Mesenchymal stem cell (in vitro differentiated cells and primary cell): ENCODE data around the gene PSMD13.

ENCODE experiments used
- DNase-seq: peaks from one replicate; pipeline ENCODE4 v3.0.0-alpha.2; 2013
- H2AFZ ChIP-seq: one replicate; pipeline ENCODE4 v1.6.1; 2013; ENCODE audit warnings: low read depth, mild to moderate bottlenecking, control low read depth, inconsistent platforms, low read length, moderate library complexity
- H2AK5ac ChIP-seq: 2 replicates; pipeline ENCODE4 v1.6.1; 2013; ENCODE audit warnings: low read length, moderate library complexity, mild to moderate bottlenecking, inconsistent platforms; ENCODE audit not compliant: severe bottlenecking
- H2BK120ac ChIP-seq: one replicate; pipeline ENCODE4 v1.6.1; 2013; ENCODE audit warnings: low read depth, mild to moderate bottlenecking, inconsistent platforms, low read length, moderate library complexity
- H2BK12ac ChIP-seq, 2 experiments: one replicate each; pipeline ENCODE4 v1.6.1; 2013; ENCODE audit warnings: inconsistent platforms in 2 of 2, low read length in 2 of 2, mild to moderate bottlenecking in 2 of 2, moderate library complexity in 2 of 2, control low read depth in 1 of 2
- H2BK15ac ChIP-seq: one replicate; pipeline ENCODE4 v1.6.1; 2013; ENCODE audit warnings: mild to moderate bottlenecking, low read depth, inconsistent platforms; ENCODE audit not compliant: poor library complexity, severe bottlenecking
- H2BK5ac ChIP-seq: 2 replicates; pipeline ENCODE4 v1.6.1; 2013; ENCODE audit warnings: low read depth, mild to moderate bottlenecking, low read length, control low read depth, inconsistent platforms; ENCODE audit not compliant: poor library complexity, severe bottlenecking
- H3K14ac ChIP-seq, 2 experiments: one replicate each; pipeline ENCODE4 v1.6.1; 2013; ENCODE audit warnings: inconsistent platforms in 2 of 2, low read length in 2 of 2, control low read depth in 1 of 2, mild to moderate bottlenecking in 1 of 2, moderate library complexity in 1 of 2
- H3K18ac ChIP-seq, 2 experiments: one replicate each; pipeline ENCODE4 v1.6.1; 2013; ENCODE audit warnings: inconsistent platforms in 2 of 2, low read length in 2 of 2, control low read depth in 1 of 2, low read depth in 1 of 2, mild to moderate bottlenecking in 1 of 2
- H3K23ac ChIP-seq, 2 experiments: one replicate each; pipeline ENCODE4 v1.6.1; 2013; ENCODE audit warnings: inconsistent platforms in 2 of 2, low read length in 2 of 2, mild to moderate bottlenecking in 2 of 2, moderate library complexity in 2 of 2, control low read depth in 1 of 2
- H3K27ac ChIP-seq: 2 replicates; pipeline ENCODE4 v1.5.1; 2013; ENCODE audit warnings: mild to moderate bottlenecking, moderate library complexity, low read length, control low read depth, inconsistent platforms; ENCODE audit not compliant: poor library complexity, severe bottlenecking
- H3K27me3 ChIP-seq, 2 experiments: 2 replicates each; pipeline versions ENCODE4 v1.6.1 to v1.7.0; 2013; ENCODE audit warnings: low read length in 2 of 2, mild to moderate bottlenecking in 2 of 2, moderate library complexity in 2 of 2, control low read depth in 1 of 2, inconsistent platforms in 1 of 2; ENCODE audit not compliant: control insufficient read depth in 1 of 2, insufficient read depth in 1 of 2
- H3K36me3 ChIP-seq, 2 experiments: 2 replicates each; pipeline versions ENCODE4 v1.6.1 to v1.7.0; 2013; ENCODE audit warnings: low read length in 2 of 2, control low read depth in 1 of 2, inconsistent platforms in 1 of 2, low read depth in 1 of 2, mild to moderate bottlenecking in 1 of 2; ENCODE audit not compliant: insufficient read depth in 2 of 2, control insufficient read depth in 1 of 2
- H3K4ac ChIP-seq, 2 experiments: one replicate each; pipeline ENCODE4 v1.6.1; 2013; ENCODE audit warnings: inconsistent platforms in 2 of 2, low read length in 2 of 2, mild to moderate bottlenecking in 2 of 2, moderate library complexity in 2 of 2, control low read depth in 1 of 2, low read depth in 1 of 2
- H3K4me1 ChIP-seq: 2 replicates; pipeline ENCODE4 v1.6.1; 2013; ENCODE audit warnings: low read depth, low read length, control low read depth; ENCODE audit not compliant: control insufficient read depth, insufficient read depth
- H3K4me2 ChIP-seq: 2 replicates; pipeline ENCODE4 v1.6.1; 2013; ENCODE audit warnings: low read length, mild to moderate bottlenecking, inconsistent platforms; ENCODE audit not compliant: poor library complexity, severe bottlenecking
- H3K4me3 ChIP-seq, 2 experiments: 2 replicates each; pipeline versions ENCODE4 v1.5.1 to v1.7.0; 2013; ENCODE audit warnings: low read length in 2 of 2, mild to moderate bottlenecking in 2 of 2, control low read depth in 1 of 2, low read depth in 1 of 2; ENCODE audit not compliant: insufficient read depth in 1 of 2
- H3K79me1 ChIP-seq: replicated peaks from 2 replicates; pipeline ENCODE4 v1.6.1; 2013; ENCODE audit warnings: mild to moderate bottlenecking, control low read depth, low read length, inconsistent platforms; ENCODE audit not compliant: poor library complexity, severe bottlenecking
- H3K9ac ChIP-seq: 2 replicates; pipeline ENCODE4 v1.7.0; 2013; ENCODE audit warnings: mild to moderate bottlenecking, low read length, moderate library complexity
- H3K9me3 ChIP-seq: 2 replicates; pipeline ENCODE4 v1.7.0; 2013; ENCODE audit warnings: mild to moderate bottlenecking, low read length; ENCODE audit not compliant: control insufficient read depth
- H4K8ac ChIP-seq: one replicate; pipeline ENCODE4 v1.6.1; 2013; ENCODE audit warnings: inconsistent platforms, mild to moderate bottlenecking, low read length, moderate library complexity
- H4K91ac ChIP-seq: one replicate; pipeline ENCODE4 v1.6.1; 2013; ENCODE audit warnings: mild to moderate bottlenecking, low read length, inconsistent platforms
- WGBS: methylation state at CpG from one replicate; pipeline ENCODE4 v1.1.7; 2013; ENCODE audit warnings: mixed read lengths; 5-methylcytosine and 5-hydroxymethylcytosine counted together

Gene PSMD13

DNA sequence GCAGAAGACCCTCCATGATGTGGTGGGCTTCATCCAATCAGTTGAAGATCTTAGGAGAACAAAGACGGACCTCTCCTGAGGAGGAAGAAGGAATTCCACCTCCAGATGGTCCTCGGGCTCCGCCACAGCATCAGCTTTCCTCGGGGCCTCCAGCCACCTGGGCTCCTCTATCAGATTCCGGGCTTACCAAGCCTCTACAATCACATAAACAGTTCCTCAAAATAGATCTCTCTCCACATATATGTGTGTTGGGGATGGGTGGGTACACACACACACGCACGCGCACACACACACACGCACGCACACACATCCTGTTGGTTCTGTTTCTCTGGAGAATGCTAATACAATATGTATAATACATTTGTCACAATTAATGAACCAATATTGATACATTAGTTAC is 22.6 kb downstream of the PSMD13 start:
- no peak overlapping the region for H3K4me2 ChIP-seq
- WGBS, result 87% methylated on average over 2 of the region's 10 CpGs

GRCh38 chr11:261624-262023 is 24.8 kb downstream of the PSMD13 start:
- Histone ChIP-seq H2AK5ac (no peak overlapping the region), H3K79me1 (no peaks in the 10 kb centered on the region), H3K4me3 (no peak overlapping the region), H3K4me1 (no peaks in the 10 kb centered on the region), H2AFZ (no peak overlapping the region), H3K36me3 (no peaks in the 10 kb centered on the region), H3K27ac (no peak overlapping the region), H2BK5ac (no peak overlapping the region), H3K14ac (no peak overlapping the region), H2BK15ac (no peak overlapping the region), H3K18ac (no peak overlapping the region), H3K23ac (no peak overlapping the region), H4K8ac (no peak overlapping the region), H3K9ac (no peak overlapping the region), H3K4ac (no peak overlapping the region), H4K91ac (no peak overlapping the region), H3K9me3 (no peaks in the 10 kb centered on the region), H3K27me3 (peaks cover 0 to 34% of the 10 kb centered on the region in 2 experiments), H2BK120ac (no peak overlapping the region), H2BK12ac (no peak overlapping the region), H3K4me2 (no peak overlapping the region)
- WGBS, result 94% methylated on average over 4 of the region's 4 CpGs
- DNase-seq, result no peak

More for the DNA sequence above, 22.6 kb downstream of the PSMD13 start:
- H3K9ac ChIP-seq, result no peak overlapping the region
- no peak overlapping the region for H3K23ac ChIP-seq
- H3K4me3 ChIP-seq, result no peak overlapping the region
- H3K27me3 ChIP-seq, result peaks cover 0 to 34% of the 10 kb centered on the region in 2 experiments
- H2AFZ ChIP-seq, result no peak overlapping the region
- DNase-seq, result no peak
- H3K4me1 ChIP-seq, result no peaks in the 10 kb centered on the region
- H2AK5ac ChIP-seq, result no peak overlapping the region
- H2BK15ac ChIP-seq, result no peak overlapping the region
- no peak overlapping the region for H3K4ac ChIP-seq
- no peak overlapping the region for H2BK120ac ChIP-seq
- no peaks in the 10 kb centered on the region for H3K36me3 ChIP-seq
- H2BK5ac ChIP-seq, result no peak overlapping the region
- no peak overlapping the region for H4K8ac ChIP-seq
- no peaks in the 10 kb centered on the region for H3K9me3 ChIP-seq
- no peak overlapping the region for H3K18ac ChIP-seq
- H2BK12ac ChIP-seq, result no peak overlapping the region
- H3K27ac ChIP-seq, result no peak overlapping the region
- no peaks in the 10 kb centered on the region for H3K79me1 ChIP-seq
- no peak overlapping the region for H3K14ac ChIP-seq
- no peak overlapping the region for H4K91ac ChIP-seq

GRCh38 chr11:266676-267439 is 30.1 kb downstream of the PSMD13 start:
- Histone ChIP-seq H3K9me3 (no peaks in the 10 kb centered on the region), H3K4me2 (no peak overlapping the region), H3K23ac (no peak overlapping the region), H4K91ac (no peak overlapping the region), H2BK5ac (no peak overlapping the region), H2BK12ac (no peak overlapping the region), H2AFZ (no peak overlapping the region), H2AK5ac (no peak overlapping the region), H3K27ac (no peak overlapping the region), H3K4me1 (peaks cover 5% of the 10 kb centered on the region), H3K14ac (no peak overlapping the region), H3K79me1 (no peaks in the 10 kb centered on the region), H3K4me3 (no peak overlapping the region), H2BK120ac (no peak overlapping the region), H4K8ac (no peak overlapping the region), H3K36me3 (no peaks in the 10 kb centered on the region), H2BK15ac (no peak overlapping the region), H3K18ac (no peak overlapping the region), H3K9ac (no peak overlapping the region), H3K27me3 (peaks cover 3 to 21% of the 10 kb centered on the region in 2 experiments), H3K4ac (no peak overlapping the region)
- WGBS, result 98% methylated on average over 4 of the region's 13 CpGs
- no peak for DNase-seq

GRCh38 chr11:267491-267994 is 30.8 kb downstream of the PSMD13 start:
- Histone ChIP-seq H2BK5ac (no peak overlapping the region), H2AK5ac (no peak overlapping the region), H2AFZ (no peak overlapping the region), H3K4me2 (no peak overlapping the region), H3K14ac (no peak overlapping the region), H4K8ac (no peak overlapping the region), H2BK12ac (no peak overlapping the region), H3K4me1 (peaks cover 6% of the 10 kb centered on the region), H2BK120ac (no peak overlapping the region), H3K27ac (no peak overlapping the region), H3K9ac (no peak overlapping the region), H2BK15ac (no peak overlapping the region), H3K79me1 (no peaks in the 10 kb centered on the region), H3K23ac (no peak overlapping the region), H3K36me3 (no peaks in the 10 kb centered on the region), H3K4me3 (no peak overlapping the region), H4K91ac (no peak overlapping the region), H3K9me3 (no peaks in the 10 kb centered on the region), H3K4ac (no peak overlapping the region), H3K27me3 (peaks cover 3 to 28% of the 10 kb centered on the region in 2 experiments), H3K18ac (no peak overlapping the region)
- WGBS, result 75% methylated on average over 17 of the region's 18 CpGs
- no peak for DNase-seq
